DMS114 treated with DMSO at 0.1 percent for 48 hours (cell line): ENCODE data around the gene CDADC1.
"Not testable (repeated sequence)": the region's sequence is repeated elsewhere in the genome, so short reads cannot be mapped to it uniquely, and the experiment has no call there.

Experiments used
- DNase-seq: peaks from one replicate; lab custom pipeline; 2025; ENCODE audit not compliant: unreplicated experiment; lab: John Stamatoyannopoulos, UW

Gene CDADC1

GRCh38 chr13:49292742-49293486 is 45.2 kb downstream of the CDADC1 start:
- no peak for DNase-seq

- DNase-seq: not testable (repeated sequence)
These were observed 47.0 kb downstream of the CDADC1 start for GRCh38 chr13:49294723-49295122.

- DNase-seq: no peak
These were observed 47.5 kb downstream of the CDADC1 start for GRCh38 chr13:49295244-49295643.

GRCh38 chr13:49296659-49297058 is 48.9 kb downstream of the CDADC1 start:
- no peak for DNase-seq

- DNase-seq: no peak
These were observed 49.6 kb downstream of the CDADC1 start for GRCh38 chr13:49297338-49297737.

GRCh38 chr13:49298416-49298815 is 50.7 kb downstream of the CDADC1 start:
- DNase-seq: no peak

- DNase-seq: no peak
These were observed 51.3 kb downstream of the CDADC1 start for GRCh38 chr13:49298903-49299605.

- no peak for DNase-seq
These were observed 52.6 kb downstream of the CDADC1 start for GRCh38 chr13:49300276-49300675.

- peak; percentile 44 for DNase-seq
These were observed 53.2 kb downstream of the CDADC1 start for GRCh38 chr13:49300739-49301589.

- DNase-seq: no peak
These were observed 54.5 kb downstream of the CDADC1 start for GRCh38 chr13:49302222-49302621.

GRCh38 chr13:49302817-49303216 is 55.1 kb downstream of the CDADC1 start:
- DNase-seq: no peak

- DNase-seq: no peak
These were observed 56.0 kb downstream of the CDADC1 start for GRCh38 chr13:49303533-49304252.

GRCh38 chr13:49304356-49304755 is 56.6 kb downstream of the CDADC1 start:
- DNase-seq: no peak

GRCh38 chr13:49304763-49305700 is 57.3 kb downstream of the CDADC1 start:
- DNase-seq: no peak

- no peak for DNase-seq
These were observed 58.2 kb downstream of the CDADC1 start for GRCh38 chr13:49305792-49306425.

- no peak for DNase-seq
These were observed 59.6 kb downstream of the CDADC1 start for GRCh38 chr13:49307365-49307764.

- no peak for DNase-seq
These were observed 60.6 kb downstream of the CDADC1 start for GRCh38 chr13:49308097-49308875.

GRCh38 chr13:49308921-49309408 is 61.2 kb downstream of the CDADC1 start:
- DNase-seq: no peak
